Astrocyte of the hippocampus (primary cell): ENCODE measurements around the gene PEX14.
A peak's percentile ranks its signal among the peaks of the same experiment; 100 is the strongest.
"Not testable (repeated sequence)": the region's sequence is repeated elsewhere in the genome, so short reads cannot be mapped to it uniquely, and the experiment has no call there.

Source experiments
- DNase-seq: peaks from one replicate; pipeline ENCODE4 v3.0.0; 2011; ENCODE audit warnings: low read depth, low spot score

PEX14 gene

GRCh38 chr1:10495475-10495817 lies 20.7 kb downstream of the PEX14 start:
- DNase-seq, result no peak

- no peak for DNase-seq
Observed at GRCh38 chr1:10495952-10496351, 21.2 kb downstream of the PEX14 start.

- DNase-seq, result no peak
Observed at GRCh38 chr1:10497109-10497508, 22.4 kb downstream of the PEX14 start.

- DNase-seq, result no peak
Observed at GRCh38 chr1:10498231-10498630, 23.5 kb downstream of the PEX14 start.

- DNase-seq, result no peak
Observed at GRCh38 chr1:10502206-10502605, 27.5 kb downstream of the PEX14 start.

- no peak for DNase-seq
Observed at GRCh38 chr1:10504249-10504648, 29.5 kb downstream of the PEX14 start.

GRCh38 chr1:10506046-10506676 lies 31.4 kb downstream of the PEX14 start:
- not testable (repeated sequence) for DNase-seq

- no peak for DNase-seq
Observed at GRCh38 chr1:10506677-10507047, 31.9 kb downstream of the PEX14 start.

GRCh38 chr1:10507111-10507879 lies 32.5 kb downstream of the PEX14 start:
- peak; percentile 77 for DNase-seq

GRCh38 chr1:10508511-10508951 lies 33.8 kb downstream of the PEX14 start:
- peak; percentile 69 for DNase-seq

- peak; percentile 13 for DNase-seq
Observed at GRCh38 chr1:10509809-10510509, 35.2 kb downstream of the PEX14 start.

GRCh38 chr1:10510520-10511493 lies 36.1 kb downstream of the PEX14 start:
- DNase-seq, result peak; percentile 73

- DNase-seq, result no peak
Observed at GRCh38 chr1:10511494-10511885, 36.7 kb downstream of the PEX14 start.

GRCh38 chr1:10513199-10513598 lies 38.4 kb downstream of the PEX14 start:
- no peak for DNase-seq

- DNase-seq, result peak; percentile 65
Observed at GRCh38 chr1:10514490-10515235, 39.9 kb downstream of the PEX14 start.

- peak; percentile 32 for DNase-seq
Observed at GRCh38 chr1:10515301-10515975, 40.7 kb downstream of the PEX14 start.

- DNase-seq, result no peak
Observed at GRCh38 chr1:10515976-10516750, 41.4 kb downstream of the PEX14 start.

GRCh38 chr1:10516925-10517676 lies 42.4 kb downstream of the PEX14 start:
- no peak for DNase-seq

- no peak for DNase-seq
Observed at GRCh38 chr1:10517677-10517982, 42.9 kb downstream of the PEX14 start.
